GM21576 (cell line): ENCODE measurements around the gene ABCA5.

Experiments
- ATAC-seq: cut with Tn5 transposase; IDR thresholded peaks from one replicate; pipeline ENCODE4 v1.9.1; 2021; ENCODE audit warnings: mild to moderate bottlenecking, moderate library complexity; ENCODE audit not compliant: unreplicated experiment

Gene ABCA5

GRCh38 chr17:69269131-69269998, 57.6 kb downstream of the ABCA5 start:
- no peak for ATAC-seq

- no peak for ATAC-seq
Measured at GRCh38 chr17:69268543-69269014, 58.4 kb downstream of the ABCA5 start.

DNA sequence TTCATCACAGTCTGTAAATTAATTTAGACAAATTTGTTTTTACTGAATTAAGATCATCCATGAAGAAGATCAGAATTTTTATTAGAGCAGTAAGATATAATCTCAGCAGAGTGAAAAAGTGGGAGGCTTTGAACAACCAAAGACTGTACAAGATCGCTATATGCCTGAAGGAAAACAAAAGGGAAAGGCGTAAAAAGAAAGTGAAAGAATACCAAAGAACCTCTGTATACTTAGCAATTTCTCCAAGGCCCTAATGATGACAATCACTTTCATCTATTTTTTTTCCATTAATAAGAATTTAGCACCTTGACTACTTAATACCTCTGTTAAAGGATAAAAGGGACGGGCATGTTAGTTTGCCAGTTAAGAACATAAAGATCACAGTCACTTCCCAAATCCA, 59.7 kb downstream of the ABCA5 start:
- ATAC-seq = no peak

GRCh38 chr17:69265873-69266272, 61.1 kb downstream of the ABCA5 start:
- no peak for ATAC-seq

DNA sequence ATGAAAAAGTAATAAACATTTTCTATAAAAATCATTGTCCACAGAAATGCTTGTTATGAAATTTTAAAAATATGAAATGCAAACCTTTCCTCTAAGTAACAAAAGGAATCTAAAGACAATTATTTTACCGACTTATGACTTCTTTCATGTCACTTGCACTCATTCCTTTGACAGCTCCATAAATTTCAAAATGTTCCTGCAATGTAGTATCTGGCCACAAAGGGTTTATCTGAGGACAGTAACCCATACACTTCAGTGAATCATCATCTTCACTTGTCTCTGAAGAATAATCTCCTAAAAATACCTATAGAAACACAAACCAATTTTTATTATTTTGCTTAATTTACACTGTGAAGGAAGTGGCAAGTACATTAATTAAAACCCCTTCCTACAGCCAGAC, 72.7 kb downstream of the ABCA5 start:
- ATAC-seq = no peak

DNA sequence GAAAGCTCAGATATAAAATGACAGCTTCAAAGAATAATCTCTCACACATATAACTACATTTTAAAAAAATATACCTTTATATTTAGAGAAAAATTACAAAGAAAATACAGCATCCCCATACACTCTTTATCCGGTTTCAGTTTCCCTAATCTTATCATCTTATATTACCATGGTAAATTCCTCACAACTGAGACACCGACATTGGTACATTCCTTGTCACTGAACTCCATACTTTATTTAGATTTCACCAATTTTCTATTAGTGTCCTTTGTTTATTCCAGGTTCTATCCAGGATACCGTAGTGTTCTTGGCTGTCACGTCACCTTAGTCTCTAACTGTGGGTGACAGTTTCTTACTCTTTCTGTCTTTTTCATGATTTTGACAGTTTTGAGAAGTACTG, 76.3 kb downstream of the ABCA5 start:
- no peak for ATAC-seq

GRCh38 chr17:69246726-69247375, 80.1 kb downstream of the ABCA5 start:
- peak; percentile 56 for ATAC-seq

DNA sequence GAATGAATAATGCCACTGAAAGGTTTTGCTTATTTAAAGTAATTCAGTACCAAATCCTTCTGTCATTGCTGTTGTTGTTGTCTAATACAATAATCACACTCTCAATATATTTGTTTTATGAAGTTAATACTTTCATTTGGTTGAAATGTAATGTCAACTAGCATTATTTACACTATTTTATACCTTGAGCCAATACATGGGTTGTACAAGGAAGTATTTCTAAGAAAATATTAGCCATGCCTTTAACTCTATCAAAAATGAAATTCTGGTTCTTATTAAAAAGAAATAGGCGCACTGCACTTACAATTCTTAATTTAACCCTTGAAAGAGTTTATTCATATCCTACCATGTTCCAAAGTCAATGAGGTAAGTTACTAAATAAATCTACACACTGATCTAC, 80.7 kb downstream of the ABCA5 start:
- ATAC-seq = no peak

GRCh38 chr17:69245617-69246016, 81.3 kb downstream of the ABCA5 start:
- no peak for ATAC-seq

GRCh38 chr17:69239611-69240600, 87.0 kb downstream of the ABCA5 start:
- ATAC-seq = no peak

- no peak for ATAC-seq
Measured at GRCh38 chr17:69236946-69237345, 90.0 kb downstream of the ABCA5 start.

- no peak for ATAC-seq
Measured at GRCh38 chr17:69236464-69236863, 90.5 kb downstream of the ABCA5 start.

DNA sequence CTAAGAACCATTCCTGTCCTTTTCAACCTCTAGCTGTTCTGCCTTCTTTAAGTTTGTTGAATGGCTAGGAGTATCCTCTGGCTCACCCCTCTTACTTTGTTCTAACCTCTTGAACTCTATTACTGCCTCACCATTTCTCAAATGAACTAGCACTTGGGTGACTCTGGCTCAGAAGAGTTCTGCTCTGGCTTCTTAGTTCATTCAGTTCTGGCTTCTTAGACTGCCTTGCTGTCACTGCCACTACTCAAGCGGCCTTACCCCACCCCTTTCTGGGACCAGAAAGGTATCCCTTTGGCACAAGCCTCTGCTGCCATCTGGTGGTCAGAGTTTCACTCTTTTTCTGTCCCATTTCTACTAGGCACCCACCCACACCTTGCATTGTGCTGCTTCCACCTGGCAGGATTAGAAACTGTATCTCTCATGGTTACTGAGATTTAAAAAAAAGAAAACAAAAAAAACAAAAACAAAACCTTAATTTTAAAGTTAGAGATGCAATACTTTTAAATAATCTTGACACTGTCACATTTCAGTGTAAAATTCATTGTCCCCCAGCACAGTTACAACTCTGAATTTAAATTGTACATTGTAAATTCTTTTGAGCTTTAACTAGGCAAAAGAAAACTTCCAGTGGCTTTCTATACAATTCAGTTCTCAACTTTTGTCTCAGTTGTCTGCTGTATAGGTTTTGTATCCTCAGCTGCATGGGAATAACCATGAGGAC, 91.4 kb downstream of the ABCA5 start:
- peak; percentile 96 for ATAC-seq

GRCh38 chr17:69232650-69233049, 94.3 kb downstream of the ABCA5 start:
- no peak for ATAC-seq

DNA sequence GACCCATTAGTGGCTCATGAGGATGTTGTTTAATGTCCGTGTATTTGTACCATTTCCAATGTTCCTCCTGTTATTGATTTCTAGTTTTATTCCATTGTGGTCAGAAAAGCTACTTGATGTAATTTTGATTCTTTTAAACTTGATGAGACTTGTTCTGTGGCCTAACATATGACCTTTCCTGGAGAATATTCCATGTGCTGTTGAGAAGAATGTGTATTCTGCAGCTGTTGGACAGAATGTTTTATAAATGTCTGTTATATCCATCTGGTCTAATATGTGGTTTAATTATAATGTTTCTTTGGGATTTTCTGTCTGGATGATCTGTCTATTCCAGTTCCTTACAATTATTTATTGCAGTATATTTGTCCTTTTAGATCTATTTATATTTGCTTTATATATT, 95.4 kb downstream of the ABCA5 start:
- no peak for ATAC-seq

GRCh38 chr17:69230939-69231338, 96.0 kb downstream of the ABCA5 start:
- no peak for ATAC-seq

DNA sequence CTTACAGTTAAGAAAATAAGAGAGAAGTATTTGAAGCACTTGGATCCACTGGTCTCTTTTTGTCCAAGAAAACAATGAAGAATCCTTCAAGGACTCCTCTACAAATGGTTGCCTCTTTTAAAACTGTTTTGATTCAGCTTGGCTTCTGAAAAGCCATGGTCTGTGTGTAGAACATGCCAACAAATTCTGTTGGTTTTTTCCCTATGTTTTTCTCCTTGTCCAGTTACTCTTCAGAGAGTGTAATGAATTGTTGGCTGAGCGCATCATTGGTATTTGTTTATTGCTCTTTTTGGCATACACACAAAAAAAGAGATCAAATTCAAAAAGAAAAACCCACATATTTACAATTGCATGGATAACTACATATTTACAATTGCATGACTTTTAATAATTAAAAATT, 98.4 kb downstream of the ABCA5 start, which contains the start of gene ABCA10:
ABCA10 (minus strand) TSS at position 249 of the 400 bp plus-strand sequence. CDS start 3,466 bp downstream, outside the sequence.
- ATAC-seq = no peak

- ATAC-seq = no peak
Measured at GRCh38 chr17:69228018-69228417, 98.9 kb downstream of the ABCA5 start.

DNA sequence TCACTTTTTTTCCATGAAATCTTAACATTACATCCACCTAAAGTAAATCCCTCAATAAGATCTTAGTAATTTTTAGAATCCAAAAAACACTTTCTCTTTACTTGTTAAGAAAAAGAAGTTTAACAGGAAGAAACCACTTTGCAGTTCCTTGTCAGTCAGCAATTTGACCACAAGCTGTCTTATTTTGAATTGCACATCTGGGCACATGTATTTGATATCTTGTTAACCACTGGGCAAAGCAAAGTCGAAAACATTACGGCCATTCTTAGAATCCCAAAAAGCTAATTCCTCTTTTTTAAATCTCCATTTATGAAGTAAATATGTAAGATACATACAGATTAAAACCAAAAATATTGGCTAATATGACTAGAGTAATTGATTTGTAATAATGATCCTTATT, 99.4 kb downstream of the ABCA5 start:
- ATAC-seq = no peak

GRCh38 chr17:69223809-69224208, 103.1 kb downstream of the ABCA5 start:
- peak; percentile 94 for ATAC-seq
